ENCODE data around the gene LRRC53. TPM values are rescaled to one million over a fixed set of nuclear protein-coding genes. Genes with fewer than 3 reads are reported as not detected.

The LRRC53 gene
- total RNA-seq, 1 experiment from 2014 or later, result not detected

DNA sequence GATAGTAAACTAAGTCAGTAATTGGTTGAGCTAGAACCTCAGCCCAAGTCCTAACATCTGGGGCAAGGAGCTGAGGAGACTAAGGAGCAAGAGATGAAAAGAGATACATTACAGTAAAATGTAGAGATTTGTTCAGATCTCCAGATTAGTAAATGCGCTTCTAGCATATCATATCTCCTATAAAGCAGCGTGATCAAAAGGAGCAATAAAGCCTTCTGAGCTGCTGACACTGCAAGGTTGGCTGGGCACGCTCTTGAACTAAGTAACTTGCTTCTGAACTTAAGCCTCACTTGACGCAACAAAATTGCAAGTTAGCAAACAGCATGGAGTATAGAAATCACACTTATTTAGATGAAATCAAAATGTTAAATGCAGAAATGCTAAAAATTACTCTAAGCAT, 80.9 kb downstream of the LRRC53 start:
- Histone ChIP-seq H3K4me3 (ENCODE audit: low read depth in 2 of 2, low read length in 2 of 2) (no peak overlapping the region), H3K9me3 (ENCODE audit: control insufficient read depth, insufficient read depth, low read depth, low read length) (no peaks in the 10 kb centered on the region), H3K4me1 (ENCODE audit: control insufficient read depth, insufficient read depth, low read length) (no peaks in the 10 kb centered on the region), H3K27me3 (ENCODE audit: control insufficient read depth, insufficient read depth, low read length) (no peaks in the 10 kb centered on the region), H3K36me3 (ENCODE audit: control insufficient read depth, insufficient read depth, low read length) (no peaks in the 10 kb centered on the region), H3K27ac (ENCODE audit: low read length) (no peak overlapping the region)
- in situ Hi-C loops (cut with HindIII; ENCODE audit: low pct_unique_long_range_greater_than_20kb, low sequenced_read_pairs) (no loop called here), intact Hi-C loops (cut with micrococcal nuclease; ENCODE audit: unreplicated experiment) (no loop called here)
- ChIA-PET POLR2A (no interaction called here), CTCF (no interaction called here)
- ATAC-seq (no peak), DNase-seq (ENCODE audit: low read depth, low spot score) (no peak)
- no peak for TF ChIP-seq POLR2AphosphoS5 (IDR thresholded peaks at IDR 0.05; ENCODE audit: low read depth, low read length)
- TF ChIP-seq, protein P1, sequence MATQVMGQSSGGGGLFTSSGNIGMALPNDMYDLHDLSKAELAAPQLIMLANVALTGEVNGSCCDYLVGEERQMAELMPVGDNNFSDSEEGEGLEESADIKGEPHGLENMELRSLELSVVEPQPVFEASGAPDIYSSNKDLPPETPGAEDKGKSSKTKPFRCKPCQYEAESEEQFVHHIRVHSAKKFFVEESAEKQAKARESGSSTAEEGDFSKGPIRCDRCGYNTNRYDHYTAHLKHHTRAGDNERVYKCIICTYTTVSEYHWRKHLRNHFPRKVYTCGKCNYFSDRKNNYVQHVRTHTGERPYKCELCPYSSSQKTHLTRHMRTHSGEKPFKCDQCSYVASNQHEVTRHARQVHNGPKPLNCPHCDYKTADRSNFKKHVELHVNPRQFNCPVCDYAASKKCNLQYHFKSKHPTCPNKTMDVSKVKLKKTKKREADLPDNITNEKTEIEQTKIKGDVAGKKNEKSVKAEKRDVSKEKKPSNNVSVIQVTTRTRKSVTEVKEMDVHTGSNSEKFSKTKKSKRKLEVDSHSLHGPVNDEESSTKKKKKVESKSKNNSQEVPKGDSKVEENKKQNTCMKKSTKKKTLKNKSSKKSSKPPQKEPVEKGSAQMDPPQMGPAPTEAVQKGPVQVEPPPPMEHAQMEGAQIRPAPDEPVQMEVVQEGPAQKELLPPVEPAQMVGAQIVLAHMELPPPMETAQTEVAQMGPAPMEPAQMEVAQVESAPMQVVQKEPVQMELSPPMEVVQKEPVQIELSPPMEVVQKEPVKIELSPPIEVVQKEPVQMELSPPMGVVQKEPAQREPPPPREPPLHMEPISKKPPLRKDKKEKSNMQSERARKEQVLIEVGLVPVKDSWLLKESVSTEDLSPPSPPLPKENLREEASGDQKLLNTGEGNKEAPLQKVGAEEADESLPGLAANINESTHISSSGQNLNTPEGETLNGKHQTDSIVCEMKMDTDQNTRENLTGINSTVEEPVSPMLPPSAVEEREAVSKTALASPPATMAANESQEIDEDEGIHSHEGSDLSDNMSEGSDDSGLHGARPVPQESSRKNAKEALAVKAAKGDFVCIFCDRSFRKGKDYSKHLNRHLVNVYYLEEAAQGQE (IDR thresholded peaks at IDR 0.05; ENCODE audit: insufficient read depth in 1 of 2, low read depth in 2 of 2, low read length in 1 of 2), result no peak
- TF ChIP-seq, protein P2, sequence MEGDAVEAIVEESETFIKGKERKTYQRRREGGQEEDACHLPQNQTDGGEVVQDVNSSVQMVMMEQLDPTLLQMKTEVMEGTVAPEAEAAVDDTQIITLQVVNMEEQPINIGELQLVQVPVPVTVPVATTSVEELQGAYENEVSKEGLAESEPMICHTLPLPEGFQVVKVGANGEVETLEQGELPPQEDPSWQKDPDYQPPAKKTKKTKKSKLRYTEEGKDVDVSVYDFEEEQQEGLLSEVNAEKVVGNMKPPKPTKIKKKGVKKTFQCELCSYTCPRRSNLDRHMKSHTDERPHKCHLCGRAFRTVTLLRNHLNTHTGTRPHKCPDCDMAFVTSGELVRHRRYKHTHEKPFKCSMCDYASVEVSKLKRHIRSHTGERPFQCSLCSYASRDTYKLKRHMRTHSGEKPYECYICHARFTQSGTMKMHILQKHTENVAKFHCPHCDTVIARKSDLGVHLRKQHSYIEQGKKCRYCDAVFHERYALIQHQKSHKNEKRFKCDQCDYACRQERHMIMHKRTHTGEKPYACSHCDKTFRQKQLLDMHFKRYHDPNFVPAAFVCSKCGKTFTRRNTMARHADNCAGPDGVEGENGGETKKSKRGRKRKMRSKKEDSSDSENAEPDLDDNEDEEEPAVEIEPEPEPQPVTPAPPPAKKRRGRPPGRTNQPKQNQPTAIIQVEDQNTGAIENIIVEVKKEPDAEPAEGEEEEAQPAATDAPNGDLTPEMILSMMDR (IDR thresholded peaks at IDR 0.05), result no peak
- BruUV-seq (replicated peaks), result no TSS peak

DNA sequence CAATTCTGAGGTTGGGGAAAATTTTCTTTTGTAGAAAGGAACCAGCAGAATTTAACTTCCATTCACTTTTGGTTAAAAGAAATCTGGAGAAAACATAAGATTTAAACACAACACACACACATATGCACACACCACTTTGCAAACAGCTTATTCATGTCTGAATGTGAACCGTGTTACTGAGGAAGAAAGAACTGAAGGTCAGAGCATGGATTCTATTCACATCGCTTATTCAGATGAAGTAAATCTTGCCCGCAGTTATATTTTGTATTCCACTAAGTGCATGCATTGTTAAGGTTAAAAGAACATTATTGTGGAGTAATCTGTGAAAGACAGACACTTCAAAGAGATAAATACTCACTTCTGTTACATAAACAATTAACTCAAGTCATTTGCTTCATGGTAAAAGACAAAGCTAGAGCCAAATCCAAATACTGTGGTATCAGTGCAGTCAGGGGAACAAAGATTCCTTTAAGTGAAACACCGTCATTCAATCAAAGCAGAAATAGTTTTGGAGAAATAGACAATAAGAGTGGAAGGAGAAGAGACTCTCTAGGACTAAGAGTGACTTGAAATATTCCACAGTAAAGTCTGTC, 82.0 kb downstream of the LRRC53 start:
- CTCF ChIA-PET, result no interaction called here
- intact Hi-C loops (cut with micrococcal nuclease; ENCODE audit: unreplicated experiment), result no loop called here
- no peak for ATAC-seq
- Histone ChIP-seq H3K9me3 (ENCODE audit: control insufficient read depth, insufficient read depth, low read depth, low read length) (no peaks in the 10 kb centered on the region), H3K27me3 (ENCODE audit: control insufficient read depth, insufficient read depth, low read length) (no peaks in the 10 kb centered on the region), H3K4me3 (ENCODE audit: low read depth in 2 of 2, low read length in 2 of 2) (no peak overlapping the region), H3K4me1 (ENCODE audit: control insufficient read depth, insufficient read depth, low read length) (no peaks in the 10 kb centered on the region), H3K27ac (ENCODE audit: low read length) (no peak overlapping the region), H3K36me3 (ENCODE audit: control insufficient read depth, insufficient read depth, low read length) (no peaks in the 10 kb centered on the region)
- in situ Hi-C loops (cut with HindIII; ENCODE audit: low pct_unique_long_range_greater_than_20kb, low sequenced_read_pairs), result no loop called here
- no peak for DNase-seq (ENCODE audit: low read depth, low spot score)
- POLR2A ChIA-PET, result no interaction called here
- TF ChIP-seq, protein P2 (IDR thresholded peaks at IDR 0.05), result no peak
- TF ChIP-seq SIN3A (IDR thresholded peaks at IDR 0.05; ENCODE audit: borderline replicate concordance, insufficient read depth, low read depth, low read length), result no peak
- TF ChIP-seq, protein P1 (IDR thresholded peaks at IDR 0.05; ENCODE audit: insufficient read depth in 1 of 2, low read depth in 2 of 2, low read length in 1 of 2), result no peak
- no TSS peak for BruUV-seq (replicated peaks)
